Endodermal cell (in vitro differentiated cells): ENCODE results near the gene KLHL34. TPM values are rescaled to one million over a fixed set of nuclear protein-coding genes. Genes with fewer than 3 reads are reported as not detected.

ENCODE experiments used
- DNase-seq: peaks from one replicate; pipeline ENCODE4 v3.0.0-alpha.2; 2017
- H3K27ac ChIP-seq: 2 replicates; pipeline ENCODE4 v1.5.1; 2013; ENCODE audit warnings: mild to moderate bottlenecking, low read depth, low read length, moderate library complexity
- H3K27me3 ChIP-seq: 2 replicates; pipeline ENCODE4 v1.6.1; 2013; ENCODE audit warnings: mild to moderate bottlenecking, low read length, moderate library complexity; ENCODE audit not compliant: insufficient read depth, control insufficient read depth, poor library complexity, severe bottlenecking
- H3K36me3 ChIP-seq: 2 replicates; pipeline ENCODE4 v1.7.0; 2013; ENCODE audit warnings: mild to moderate bottlenecking, low read length, moderate library complexity; ENCODE audit not compliant: control insufficient read depth, insufficient read depth
- H3K4me1 ChIP-seq: one replicate; pipeline ENCODE4 v1.7.0; 2013; ENCODE audit warnings: low read length; ENCODE audit not compliant: control insufficient read depth, insufficient read depth
- H3K4me3 ChIP-seq: 2 replicates; pipeline ENCODE4 v1.5.1; 2013; ENCODE audit warnings: mild to moderate bottlenecking, low read length, moderate library complexity
- H3K9ac ChIP-seq: 2 replicates; pipeline ENCODE4 v1.6.1; 2013; ENCODE audit warnings: mild to moderate bottlenecking, low read length, moderate library complexity; ENCODE audit not compliant: poor library complexity, severe bottlenecking; ENCODE audit errors: extremely low read depth
- H3K9me3 ChIP-seq: 2 replicates; pipeline ENCODE4 v1.6.1; 2013; ENCODE audit warnings: mild to moderate bottlenecking, low read length, moderate library complexity; ENCODE audit not compliant: control insufficient read depth
- H3K27ac Mint-ChIP-seq: 2 replicates; pipeline ENCODE4 v1.8.0; 2020; ENCODE audit warnings: mixed read lengths
- H3K27me3 Mint-ChIP-seq: 2 replicates; pipeline ENCODE4 v1.8.0; 2021; ENCODE audit warnings: mild to moderate bottlenecking, mixed read lengths; ENCODE audit not compliant: insufficient read depth
- H3K36me3 Mint-ChIP-seq: 2 replicates; pipeline ENCODE4 v1.8.0; 2020; ENCODE audit warnings: low read depth, mixed read lengths
- H3K4me1 Mint-ChIP-seq: 2 replicates; pipeline ENCODE4 v1.8.0; 2020; ENCODE audit warnings: mixed read lengths
- H3K4me3 Mint-ChIP-seq: 2 replicates; pipeline ENCODE4 v1.8.0; 2020; ENCODE audit warnings: mild to moderate bottlenecking, moderate library complexity, mixed read lengths
- H3K9me3 Mint-ChIP-seq: 2 replicates; pipeline ENCODE4 v1.8.0; 2020; ENCODE audit warnings: mild to moderate bottlenecking, mixed read lengths
- CTCF ChIP-seq: fragments of 200-600 bp; sonication (generic); conservative IDR thresholded peaks from 2 replicates; pipeline ENCODE4 v1.5.0; 2021; ENCODE audit warnings: antibody characterized with exemption, mild to moderate bottlenecking
- WGBS, 2 experiments: methylation state at CpG; one replicate each; pipeline versions ENCODE4 v1.1.5 to v1.1.7; 2013; ENCODE audit warnings: missing lambda C conversion rate in 2 of 2, mixed read lengths in 1 of 2; ENCODE audit not compliant: insufficient coverage in 1 of 2, insufficient read length in 1 of 2; 5-methylcytosine and 5-hydroxymethylcytosine counted together
- total RNA-seq, 2 donors: library from RNA; stranded (reverse); fragmentation: NEBNext Ultra II Directional in 1 of 2; extraction: Animal tissue kit (Norgen Biotek cat#: 25700) in 1 of 2; gene quantifications; 2 replicates in 1 of 2; 3 replicates in 1 of 2; pipeline ENCODE4 v1.2.1, GENCODE V29; 2021

The KLHL34 gene
- total RNA-seq, 2 donors from 2014 or later: 0.13 TPM; not detected in 1

- no peak for DNase-seq
- Mint-ChIP-seq H3K27ac (no peak overlapping the region), H3K27me3 (no peaks in the 10 kb centered on the region), H3K9me3 (no peaks in the 10 kb centered on the region), H3K4me1 (peaks cover 3% of the 10 kb centered on the region), H3K36me3 (no peaks in the 10 kb centered on the region), H3K4me3 (no peak overlapping the region)
- no peak overlapping the region for H3K4me3 ChIP-seq
- no peaks in the 10 kb centered on the region for H3K27me3 ChIP-seq
- no peaks in the 10 kb centered on the region for H3K4me1 ChIP-seq
- 78% methylated on average over 4 of the region's 4 CpGs; no CpG with 5 or more reads in 1 of the 2 experiments for WGBS, 2 experiments
- no peak for TF ChIP-seq CTCF
- no peak overlapping the region for H3K9ac ChIP-seq
- H3K36me3 ChIP-seq: no peaks in the 10 kb centered on the region
- H3K9me3 ChIP-seq: no peaks in the 10 kb centered on the region
- no peak overlapping the region for H3K27ac ChIP-seq
Observed at GRCh38 chrX:21666679-21667078, 8.5 kb upstream of the KLHL34 start.

GRCh38 chrX:21666252-21666651 lies 8.1 kb upstream of the KLHL34 start:
- no peaks in the 10 kb centered on the region for H3K9me3 ChIP-seq
- H3K27ac ChIP-seq: no peak overlapping the region
- H3K4me1 ChIP-seq: no peaks in the 10 kb centered on the region
- H3K4me3 ChIP-seq: no peak overlapping the region
- 89% methylated on average over 4 of the region's 4 CpGs; no CpG with 5 or more reads in 1 of the 2 experiments for WGBS, 2 experiments
- Mint-ChIP-seq H3K36me3 (no peaks in the 10 kb centered on the region), H3K4me3 (no peak overlapping the region), H3K4me1 (peaks cover 6% of the 10 kb centered on the region), H3K9me3 (no peaks in the 10 kb centered on the region), H3K27me3 (no peaks in the 10 kb centered on the region), H3K27ac (no peak overlapping the region)
- H3K27me3 ChIP-seq: no peaks in the 10 kb centered on the region
- H3K9ac ChIP-seq: no peak overlapping the region
- DNase-seq: no peak
- H3K36me3 ChIP-seq: no peaks in the 10 kb centered on the region
- TF ChIP-seq CTCF: no peak

- Histone ChIP-seq H3K4me1 (no peaks in the 10 kb centered on the region), H3K9me3 (no peaks in the 10 kb centered on the region), H3K4me3 (no peak overlapping the region), H3K36me3 (no peaks in the 10 kb centered on the region), H3K27me3 (peaks cover 9% of the 10 kb centered on the region), H3K9ac (no peak overlapping the region), H3K27ac (no peak overlapping the region)
- H3K36me3 Mint-ChIP-seq: peaks cover 3% of the 10 kb centered on the region
- DNase-seq: no peak
- peaks cover 4% of the 10 kb centered on the region for H3K9me3 Mint-ChIP-seq
- 91% methylated on average over 2 of the region's 4 CpGs; no CpG with 5 or more reads in 1 of the 2 experiments for WGBS, 2 experiments
- TF ChIP-seq CTCF: no peak
- no peak overlapping the region for H3K27ac Mint-ChIP-seq
- no peak overlapping the region for H3K4me3 Mint-ChIP-seq
- no peaks in the 10 kb centered on the region for H3K27me3 Mint-ChIP-seq
- H3K4me1 Mint-ChIP-seq: peaks cover 6% of the 10 kb centered on the region
Observed at GRCh38 chrX:21662761-21663160, 4.6 kb upstream of the KLHL34 start.
